ENCODE results near the gene PRPF19.

The PRPF19 gene

DNA sequence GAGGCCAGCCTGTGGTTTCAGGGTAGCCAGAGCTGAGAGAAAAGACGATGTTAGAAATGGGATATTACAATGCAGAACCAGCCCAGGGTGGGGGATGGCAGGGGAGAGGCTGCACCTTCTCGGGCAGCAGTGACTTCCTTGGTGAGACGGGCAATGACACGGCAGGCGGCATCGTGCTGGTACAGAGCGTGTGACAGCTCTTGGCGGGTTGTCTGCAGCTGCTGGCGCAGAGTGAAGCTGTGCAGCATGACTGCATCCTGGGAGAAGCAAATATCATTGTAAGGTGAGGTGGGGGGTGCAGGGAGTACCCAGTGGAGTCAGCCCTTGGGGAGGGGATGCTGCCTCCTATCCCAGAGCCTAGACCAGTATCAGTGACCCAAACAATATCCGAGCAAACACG is 3.8 kb downstream of the PRPF19 start:
- no peak for DNase-seq

DNA sequence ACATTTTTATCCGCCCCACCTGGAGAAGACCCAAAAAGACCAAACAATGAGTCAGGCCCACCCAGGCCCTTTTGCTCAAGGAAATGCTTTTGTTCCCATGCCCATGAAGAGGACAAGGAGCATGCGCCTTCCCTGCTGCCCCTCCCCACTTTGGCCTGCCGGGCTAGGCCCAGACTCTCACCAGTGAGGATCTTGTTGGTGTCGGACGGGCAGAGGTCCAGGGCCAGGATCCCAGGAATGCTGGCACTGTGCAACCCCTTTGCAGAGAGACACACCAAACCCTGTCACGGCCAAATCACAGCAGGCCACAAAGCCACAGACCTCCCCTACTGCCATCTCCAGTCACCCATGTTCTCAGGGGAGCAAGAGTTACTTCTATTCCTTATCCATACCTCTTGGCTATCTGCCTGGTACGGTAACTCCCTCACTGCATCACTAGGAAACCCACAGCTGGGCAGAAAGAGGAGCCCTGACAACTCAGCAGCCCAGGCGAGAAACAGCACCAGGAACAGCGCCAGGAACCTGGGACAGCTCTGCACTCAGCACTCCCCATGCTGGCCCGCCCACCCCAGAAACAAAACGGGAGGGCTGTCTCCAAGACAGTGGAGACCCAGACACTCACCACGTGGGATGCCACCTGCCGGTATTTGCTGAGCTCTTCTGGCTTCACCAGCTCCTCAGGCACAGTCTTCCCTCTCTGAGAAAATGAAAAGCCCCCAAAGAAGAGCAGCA is 5.5 kb downstream of the PRPF19 start:
- DNase-seq, result no peak

DNA sequence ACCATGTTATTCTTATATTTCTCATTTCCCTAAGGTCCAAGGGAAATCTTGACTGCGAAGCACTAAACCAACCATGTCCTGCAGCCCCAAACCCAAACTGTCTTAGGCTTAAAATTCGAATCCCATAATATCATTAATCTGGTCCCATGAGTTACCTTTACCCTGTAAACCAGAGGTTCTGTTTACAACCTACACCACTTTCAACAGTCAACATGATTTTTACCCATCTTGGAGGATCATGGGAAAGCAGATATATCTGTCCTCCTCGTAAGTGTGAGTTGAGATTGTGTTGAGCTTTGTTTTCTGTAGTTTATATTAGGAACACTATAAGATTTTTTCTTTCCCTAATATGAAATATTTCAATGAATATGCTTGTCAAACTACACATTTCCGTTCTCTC is 6.4 kb downstream of the PRPF19 start:
- DNase-seq, result no peak

DNA sequence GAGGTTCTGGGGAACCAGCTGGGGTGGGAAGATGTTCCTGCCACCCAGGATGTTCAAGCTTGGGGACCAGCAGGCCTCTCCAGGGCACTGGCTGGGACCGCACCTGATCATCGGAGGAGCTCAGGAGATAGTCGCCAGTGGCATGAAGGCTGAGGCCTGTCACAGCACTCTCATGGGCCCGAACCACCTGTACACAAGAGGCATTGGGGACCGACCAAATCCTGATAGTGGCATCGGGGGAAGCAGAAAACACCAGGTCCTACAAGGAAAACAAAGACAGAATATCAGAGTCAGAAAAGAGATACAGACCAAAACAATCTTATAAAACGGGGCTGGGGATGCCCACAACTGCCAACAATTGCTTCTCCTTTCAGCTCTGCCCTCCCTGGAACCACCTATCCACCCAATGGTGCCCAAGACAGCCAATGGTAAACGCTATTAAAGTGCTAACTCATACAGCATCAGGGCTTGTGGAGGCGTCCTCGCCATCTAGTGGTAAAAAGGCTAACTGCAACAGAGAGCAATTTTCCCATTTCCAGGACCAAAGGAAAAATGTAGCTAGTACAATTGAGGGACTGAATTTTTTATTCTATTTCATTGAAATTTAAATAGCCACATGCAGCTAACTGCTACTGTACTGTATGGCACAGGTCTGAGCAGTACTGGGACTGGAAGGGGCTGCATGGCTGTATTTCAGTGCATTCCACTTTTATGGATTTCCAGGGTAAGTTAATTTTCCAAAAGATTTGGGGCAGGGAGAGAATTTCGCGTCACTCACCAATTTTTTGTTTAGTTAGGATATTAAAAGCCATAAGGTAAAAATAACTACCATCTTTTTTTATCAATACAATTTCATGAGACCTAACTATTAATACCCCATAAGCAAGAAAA is 7.1 kb downstream of the PRPF19 start:
- no peak for DNase-seq

DNA sequence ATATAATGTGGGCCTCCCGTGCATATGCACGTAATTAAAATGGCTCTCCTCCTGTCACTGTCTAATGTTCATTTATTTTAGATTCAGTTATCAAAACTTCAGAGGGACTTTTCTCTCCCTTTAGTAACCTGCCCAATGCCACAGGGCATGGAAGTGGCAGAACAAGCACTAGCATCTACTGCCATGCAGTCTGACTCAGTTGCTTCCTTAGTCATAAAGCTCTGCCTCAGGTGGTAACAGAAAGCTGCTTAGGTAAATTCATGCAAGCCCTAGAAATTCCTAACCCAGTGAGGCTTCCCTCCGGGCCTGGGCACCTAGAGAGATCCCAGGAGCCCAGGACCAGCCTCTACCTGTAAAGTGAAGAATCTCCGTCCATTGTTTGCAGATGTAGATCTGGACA is 8.9 kb downstream of the PRPF19 start:
- DNase-seq, result no peak

DNA sequence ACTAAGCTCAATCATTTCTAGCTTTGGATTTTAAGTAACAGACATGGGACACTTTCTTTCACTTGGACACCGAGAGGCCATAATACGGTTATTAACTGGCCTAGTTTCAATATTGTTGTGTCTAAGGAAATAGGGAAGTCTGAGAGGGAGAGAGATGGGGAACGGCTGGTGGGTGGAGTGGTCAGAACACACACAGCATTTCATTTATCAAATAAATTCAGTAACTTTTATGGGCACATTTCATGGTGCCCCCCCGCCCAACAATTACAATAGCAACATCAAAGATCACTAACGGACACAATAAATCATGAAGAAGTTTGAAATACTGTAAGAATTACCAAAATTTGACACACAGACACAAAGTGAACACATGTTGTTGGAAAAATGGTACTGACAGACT is 10.7 kb downstream of the PRPF19 start:
- DNase-seq, result no peak

DNA sequence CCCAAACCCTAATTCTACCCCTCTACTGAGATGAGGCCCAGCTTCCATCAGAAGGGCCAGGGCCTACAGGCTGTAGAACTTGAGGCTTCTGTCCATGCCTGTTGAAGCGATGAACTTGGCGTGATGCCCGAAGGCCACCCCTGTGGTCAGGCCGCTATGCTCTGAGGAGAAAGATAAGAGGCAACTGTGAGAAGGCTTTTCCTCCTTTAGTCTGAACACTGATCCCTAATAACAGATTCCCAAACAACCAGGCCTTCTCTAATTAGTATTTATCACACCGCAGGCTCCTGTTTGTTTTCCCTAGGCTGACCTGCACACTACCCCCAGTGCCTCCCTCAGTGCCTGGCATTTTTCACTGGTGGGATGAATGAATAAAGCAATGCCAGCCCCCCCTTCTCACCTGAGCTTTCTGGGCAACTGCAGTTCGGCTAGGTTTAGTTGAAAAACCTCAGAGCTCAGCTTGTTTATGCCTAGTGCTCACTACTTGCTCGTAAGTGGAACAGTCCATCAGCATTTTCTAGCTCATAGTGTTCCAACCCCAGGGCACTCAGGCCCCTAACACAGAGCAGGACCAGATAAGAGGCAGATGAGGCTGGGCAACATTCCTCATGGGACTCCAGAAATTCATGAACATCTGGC is 15.2 kb downstream of the PRPF19 start:
- no peak for DNase-seq

DNA sequence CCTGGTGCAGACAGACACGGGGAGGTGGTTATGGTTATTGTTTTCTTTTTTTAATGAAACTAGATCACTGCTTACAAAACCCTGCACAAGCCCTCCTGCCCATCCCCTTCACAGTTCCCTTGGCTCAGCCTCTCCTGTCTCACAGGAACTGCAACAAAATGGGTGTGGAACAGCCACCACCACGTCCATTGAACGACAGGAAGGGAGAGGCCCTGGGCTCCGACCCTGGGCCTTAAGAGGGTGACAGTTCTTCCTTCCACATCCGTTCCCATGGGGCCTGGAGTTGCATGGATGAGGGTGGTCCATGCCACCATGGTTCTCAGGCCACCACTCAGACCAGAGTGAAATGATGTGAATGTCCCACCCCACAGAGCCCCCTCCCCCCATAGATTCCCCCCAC is 15.7 kb downstream of the PRPF19 start:
- DNase-seq, result no peak

DNA sequence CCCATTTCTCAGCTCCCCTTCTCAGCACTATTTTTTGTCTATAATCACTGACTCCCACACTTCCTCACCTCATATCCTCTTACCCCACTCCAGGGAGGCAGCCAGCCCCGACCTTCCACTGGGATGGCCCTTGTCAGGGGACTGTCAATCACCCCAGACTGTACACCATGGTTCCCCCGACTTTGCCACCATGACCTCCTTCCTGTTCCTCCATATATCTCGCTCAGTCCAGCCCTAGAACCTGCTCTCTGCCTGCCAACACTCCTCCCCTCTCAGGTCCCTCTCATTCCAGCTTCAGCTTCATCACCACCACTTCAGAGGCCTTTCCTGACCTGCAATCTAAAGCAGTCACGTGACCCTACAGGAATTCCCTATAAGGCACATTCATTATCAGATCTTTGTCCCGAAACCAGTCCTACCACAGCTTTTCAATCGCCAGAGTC is 16.5 kb downstream of the PRPF19 start:
- DNase-seq, result no peak

DNA sequence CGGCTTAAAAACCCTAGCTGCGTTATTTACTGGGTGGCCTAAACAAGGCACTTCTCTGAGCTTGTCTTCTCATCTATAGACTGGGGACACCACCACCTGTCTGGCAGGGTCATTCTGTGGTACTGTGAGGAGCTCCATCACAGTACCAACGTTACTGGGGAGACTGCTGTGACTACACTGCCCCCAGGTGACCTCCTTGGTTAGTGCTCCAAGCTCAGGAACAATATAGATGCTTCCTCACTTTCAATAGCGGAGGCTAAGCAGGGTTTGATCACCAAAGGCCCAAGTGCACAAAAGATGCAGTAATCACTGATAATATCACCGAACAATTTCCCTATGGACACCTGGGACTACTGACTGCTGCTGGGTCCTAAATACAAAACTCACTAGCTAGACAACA is 18.8 kb downstream of the PRPF19 start:
- peak; percentile 37 for DNase-seq

DNA sequence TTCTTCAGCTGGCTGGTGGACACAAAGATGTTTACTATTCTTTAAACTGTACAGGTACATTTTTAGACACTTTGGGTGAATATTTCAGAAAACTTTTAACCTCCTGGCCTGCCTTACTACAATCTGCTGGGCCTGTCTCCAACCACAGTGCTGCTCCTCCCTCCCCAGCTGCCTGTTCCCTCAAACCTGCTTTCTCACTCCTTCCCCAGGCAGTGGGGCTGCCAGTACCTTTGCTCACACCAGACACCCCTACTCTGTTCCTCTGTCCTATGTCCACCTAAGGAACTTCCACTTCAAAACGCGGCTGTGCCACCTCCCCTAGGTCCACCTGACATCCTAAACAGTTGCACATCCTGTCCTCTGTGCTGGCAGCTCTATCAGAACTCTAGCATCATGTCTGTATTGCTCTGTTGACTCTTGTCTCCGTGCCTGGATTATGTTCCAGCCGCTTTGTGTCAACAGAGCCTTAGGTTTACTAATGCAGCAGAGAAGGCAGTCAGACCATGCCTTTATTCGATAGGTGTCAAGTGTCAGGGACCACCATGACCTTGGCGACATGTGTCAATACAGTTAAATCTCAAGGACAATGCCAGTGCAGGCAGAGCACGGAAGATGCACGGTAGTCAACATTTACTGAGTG is 25.6 kb downstream of the PRPF19 start:
- no peak for DNase-seq

DNA sequence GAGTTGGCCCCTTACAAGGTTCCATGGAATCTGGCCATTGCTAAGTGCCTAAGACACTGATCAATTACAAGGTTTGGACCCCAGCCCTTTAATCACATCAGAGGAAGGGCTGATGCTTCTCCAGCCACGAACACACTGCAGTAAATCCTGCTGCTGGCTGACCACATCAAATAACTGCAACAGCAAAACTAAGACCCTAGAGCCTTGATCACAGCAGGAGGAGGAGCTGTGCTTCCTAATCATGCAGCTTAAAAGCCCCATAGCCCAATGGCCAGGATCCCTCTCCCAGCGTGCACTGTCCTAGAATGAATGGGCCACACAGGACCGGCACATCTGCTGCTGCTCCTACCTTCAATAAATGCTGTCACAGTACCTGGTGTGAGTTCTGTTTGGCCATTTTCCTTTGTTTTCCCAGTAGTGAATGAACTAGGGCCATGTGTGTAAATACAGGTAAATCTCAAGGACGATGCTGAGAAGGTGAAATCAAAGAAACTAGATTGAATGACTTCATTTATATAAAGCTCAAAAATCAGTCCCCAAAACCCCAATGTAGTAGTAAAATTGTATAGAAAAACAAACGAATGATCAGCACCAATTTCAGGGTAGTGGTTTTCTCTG is 26.3 kb downstream of the PRPF19 start:
- no peak for DNase-seq

DNA sequence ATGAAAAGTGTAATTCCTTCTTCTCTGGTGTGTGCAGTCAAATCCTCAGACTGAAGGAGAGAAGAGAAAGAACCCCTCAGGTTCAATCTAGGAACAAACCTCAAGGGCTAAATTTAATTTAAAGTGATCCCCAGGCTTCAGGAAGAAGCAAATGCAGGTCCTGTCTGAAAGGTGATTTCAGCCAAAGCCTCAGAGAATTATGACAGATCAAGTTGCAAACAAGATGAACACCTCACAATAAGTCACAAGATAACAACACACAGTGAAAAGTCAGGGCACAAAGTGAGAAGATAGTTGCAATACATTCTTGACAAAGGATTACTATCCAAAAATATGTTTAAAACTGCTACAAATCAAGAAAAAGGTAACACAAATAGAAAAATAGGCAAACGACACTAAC is 27.3 kb downstream of the PRPF19 start:
- no peak for DNase-seq

DNA sequence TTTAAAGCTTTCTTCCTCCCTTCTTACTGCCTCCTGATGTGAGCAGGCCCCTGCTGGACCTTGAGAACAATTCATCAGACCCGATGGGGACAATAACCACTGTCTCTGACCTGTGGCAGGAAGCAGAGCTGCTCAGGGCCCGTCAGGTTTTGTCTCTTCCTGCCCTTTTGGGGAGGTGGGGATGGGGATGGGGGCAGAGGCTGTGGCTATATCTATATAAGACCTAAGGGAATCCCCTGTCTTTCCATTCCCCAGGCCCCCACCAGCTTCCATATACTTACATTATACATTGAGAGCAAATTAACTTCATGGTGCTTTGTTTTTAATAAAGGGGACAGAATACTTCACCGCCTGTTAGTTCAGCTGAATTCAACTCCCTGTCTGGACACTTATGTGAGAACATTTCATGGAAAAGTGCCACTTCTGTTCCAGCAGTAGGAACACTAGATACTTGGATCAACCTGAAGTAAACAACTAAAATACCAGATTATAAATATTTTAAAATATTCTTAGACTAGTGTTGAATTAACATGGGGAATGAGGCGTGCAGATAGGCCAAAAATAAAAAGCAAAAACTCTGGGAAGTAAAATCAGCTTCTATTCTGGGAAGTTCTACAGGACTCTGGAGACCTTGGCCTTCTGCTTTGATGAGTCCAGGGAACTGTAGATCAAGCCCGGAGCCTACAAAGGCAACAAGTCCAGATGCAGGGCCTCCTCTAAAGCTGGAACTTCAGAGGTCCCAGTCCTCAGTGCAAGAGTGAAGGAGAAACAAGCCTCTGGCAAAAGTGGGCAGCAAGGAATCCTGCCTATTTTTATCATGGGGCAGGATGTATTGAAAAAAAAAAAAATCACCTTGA is 27.9 kb downstream of the PRPF19 start:
- no peak for DNase-seq

DNA sequence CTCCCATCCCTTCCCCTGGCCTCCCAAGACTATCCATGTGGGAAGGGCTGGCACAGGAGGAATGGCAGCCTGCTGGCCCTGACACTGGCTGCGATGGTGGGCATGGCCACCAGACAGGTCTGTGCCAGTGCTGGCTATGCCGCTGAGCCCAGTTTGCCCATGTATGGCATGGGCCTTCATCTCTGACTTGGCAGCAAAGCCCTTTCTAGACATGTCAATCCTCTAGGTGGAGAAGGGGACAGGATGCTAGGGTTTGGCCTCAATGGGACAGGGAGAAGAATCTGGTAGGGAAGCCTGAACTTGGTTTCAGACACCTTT is 30.3 kb downstream of the PRPF19 start:
- DNase-seq, result no peak

DNA sequence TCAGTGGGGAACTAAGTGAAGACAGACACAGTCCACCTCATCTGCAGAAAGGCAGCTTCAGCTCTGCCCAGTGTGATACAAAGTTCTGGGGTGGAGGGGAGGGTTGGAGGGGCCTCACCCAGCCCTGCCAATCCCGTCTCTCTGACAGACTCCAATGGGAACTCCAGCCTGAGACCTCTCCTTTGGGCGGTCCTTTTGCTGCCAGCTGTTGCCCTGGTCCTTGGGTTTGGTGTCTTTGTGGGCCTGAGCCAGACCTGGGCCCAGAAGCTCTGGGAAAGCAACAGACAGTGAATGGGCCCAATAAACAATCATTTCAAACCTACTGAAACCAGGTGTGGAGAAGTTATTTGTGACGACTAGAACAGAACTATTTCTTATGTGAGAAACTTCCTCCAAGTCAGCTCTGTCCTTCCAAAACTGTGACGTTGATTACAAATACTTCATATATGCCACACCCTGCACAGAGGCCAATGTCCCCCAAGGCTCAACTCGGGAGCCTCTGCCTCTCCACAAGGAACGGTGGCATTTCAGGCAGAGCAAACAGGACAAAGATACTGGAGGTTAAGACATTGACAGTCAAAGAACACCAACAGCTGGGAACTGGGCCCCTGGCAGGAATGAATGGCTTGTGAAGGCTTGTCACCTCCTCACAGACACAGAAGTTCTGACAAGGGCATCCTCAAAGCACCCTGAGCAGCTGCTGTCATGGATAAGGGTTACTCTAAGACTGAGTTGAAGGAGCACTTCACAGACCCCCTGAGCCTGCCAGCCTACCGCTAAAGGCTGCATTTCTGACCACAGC is 30.8 kb downstream of the PRPF19 start:
- DNase-seq, result no peak

DNA sequence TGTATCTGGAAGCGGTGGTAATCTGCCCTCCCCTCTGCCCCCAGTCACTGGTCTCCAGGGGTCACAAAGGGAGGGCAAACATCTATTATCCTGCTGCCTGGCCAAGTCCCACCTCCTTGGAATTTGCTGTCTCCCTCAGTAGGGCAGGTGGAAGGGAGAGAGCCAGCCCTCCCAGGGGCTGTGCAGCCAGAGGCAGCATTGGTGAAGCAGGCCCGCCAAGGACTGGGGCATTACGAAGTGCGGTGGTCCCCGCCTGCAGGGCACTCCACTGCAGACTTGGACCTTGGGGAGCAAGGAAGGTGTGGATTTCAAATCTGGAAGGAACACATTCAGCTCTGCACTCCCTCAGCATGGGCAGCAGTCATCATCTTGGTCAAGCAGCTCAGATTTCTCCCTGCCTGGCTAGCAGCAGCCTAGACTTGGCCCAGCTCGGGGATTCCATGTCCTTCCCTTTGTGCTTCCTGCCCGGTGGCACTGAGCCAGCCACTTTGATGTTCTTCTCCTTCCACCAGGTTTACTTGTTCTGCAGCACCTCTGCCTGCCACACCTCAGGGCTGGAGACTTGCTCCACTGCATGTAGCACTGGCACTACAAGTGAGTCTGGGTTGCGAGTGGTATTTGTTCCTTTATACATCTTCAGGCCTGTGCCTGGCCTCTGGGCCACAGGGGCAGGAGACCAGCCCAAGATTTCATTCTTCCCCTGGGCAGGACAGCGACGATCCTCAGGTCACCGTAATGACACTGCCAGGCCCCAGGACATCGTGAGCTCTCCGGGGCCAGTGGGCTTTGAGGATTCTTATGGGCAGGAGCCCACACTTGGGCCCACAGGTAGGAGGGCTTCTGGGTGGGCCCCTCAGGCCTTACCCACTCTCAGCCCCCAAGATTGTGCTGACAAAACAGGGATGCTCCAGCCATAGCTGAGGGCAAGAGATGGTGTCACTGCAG is 31.7 kb downstream of the PRPF19 start:
- no peak for DNase-seq

DNA sequence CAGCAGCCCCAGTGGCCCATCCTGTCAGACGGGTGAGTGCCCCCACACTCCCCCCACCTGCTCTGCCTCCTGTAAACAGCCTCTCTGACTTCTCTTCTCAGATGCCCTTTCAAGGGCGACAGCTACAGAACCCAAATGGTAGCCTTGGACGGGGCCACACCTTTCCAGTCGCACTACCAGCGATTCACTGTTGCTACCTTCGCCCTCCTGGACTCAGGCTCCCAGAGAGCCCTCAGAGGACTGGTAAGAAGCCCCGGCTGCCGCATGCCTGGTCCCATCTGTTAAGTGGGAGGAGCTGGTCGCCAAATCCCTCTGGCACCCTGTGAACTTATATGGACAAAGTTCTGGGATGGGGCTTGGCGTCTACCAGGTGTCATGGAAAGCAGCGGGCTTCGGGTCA is 32.9 kb downstream of the PRPF19 start:
- DNase-seq, result no peak

DNA sequence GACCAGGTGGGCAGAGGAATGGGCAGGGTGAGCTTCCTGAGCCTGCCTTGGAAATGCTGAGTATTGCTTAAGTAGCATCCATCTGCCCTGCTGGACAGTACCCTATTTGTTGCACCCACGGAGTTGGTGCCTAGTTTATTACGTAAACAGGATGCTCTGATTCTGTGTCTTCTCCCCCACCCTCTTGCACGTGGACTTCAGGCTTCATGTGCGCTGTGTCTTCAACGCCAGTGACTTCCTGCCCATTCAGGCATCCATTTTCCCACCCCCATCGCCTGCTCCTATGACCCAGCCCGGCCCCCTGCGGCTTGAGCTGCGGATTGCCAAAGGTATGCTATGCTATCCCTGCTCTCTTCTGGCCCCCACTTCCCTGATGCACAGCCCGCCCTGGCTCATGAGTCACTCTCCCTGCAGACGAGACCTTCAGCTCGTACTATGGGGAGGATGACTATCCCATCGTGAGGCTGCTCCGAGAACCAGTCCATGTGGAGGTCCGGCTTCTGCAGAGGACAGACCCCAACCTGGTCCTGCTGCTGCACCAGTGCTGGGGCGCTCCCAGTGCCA is 33.3 kb downstream of the PRPF19 start:
- no peak for DNase-seq

All from activated CD8-positive, alpha-beta memory T cell treated with anti-CD3 and anti-CD28 coated beads, Interleukin-2, amount 50 U/mL, for 4 hours (primary cell).